ENCODE results near the gene THG1L. TPM values are rescaled to one million over a fixed set of nuclear protein-coding genes. Genes with fewer than 3 reads are reported as not detected.
"Not testable (repeated sequence)": the region's sequence is repeated elsewhere in the genome, so short reads cannot be mapped to it uniquely, and the experiment has no call there.

Gene THG1L
- total and polyA plus RNA-seq, 11 donors, result 3.7 to 8.5 (median 5.4) TPM

GRCh38 chr5:157689942-157690689 lies 41.1 kb upstream of the THG1L start:
- intact Hi-C loops (cut with DNase I), result no loop called here
- 51 to 82% (median 65%) methylated on average over 39 to 52 of the region's 52 CpGs for WGBS, 4 donors

DNA sequence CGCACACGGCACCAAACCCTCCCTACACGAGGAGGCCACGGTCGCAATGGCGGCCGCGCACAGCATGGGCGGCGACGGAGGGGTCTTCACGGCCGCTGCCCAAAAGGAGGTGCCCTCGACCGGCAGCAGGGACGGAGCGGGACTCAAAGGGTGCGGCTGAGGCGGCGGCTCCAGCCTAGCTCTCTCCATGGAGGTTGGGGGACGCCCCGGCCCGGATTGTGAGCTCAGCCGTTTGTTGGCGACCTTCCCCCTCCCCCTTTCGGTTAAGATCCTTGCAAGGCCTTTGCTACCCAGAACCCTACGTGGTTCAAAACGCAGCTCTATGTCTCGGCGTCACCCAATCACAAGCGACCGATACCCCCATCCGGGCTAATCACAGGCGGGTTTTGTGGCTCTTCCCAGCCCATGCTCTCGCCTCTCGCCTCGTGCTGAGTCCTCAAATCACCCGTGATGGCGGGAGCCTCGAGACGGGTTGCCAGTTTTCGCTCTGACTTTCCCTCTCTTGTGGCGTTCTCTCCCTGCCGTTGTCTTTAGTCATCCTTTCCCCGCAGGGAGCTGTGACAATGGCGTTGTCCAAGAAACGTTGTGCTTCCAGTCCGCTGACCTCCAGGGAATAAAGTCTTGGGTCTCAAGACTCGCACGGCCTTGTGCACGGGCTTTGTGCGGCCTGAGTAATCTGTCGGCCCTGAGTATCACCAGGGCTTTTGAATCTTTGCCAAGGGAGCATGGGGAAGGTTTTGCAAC lies 40.4 kb upstream of the THG1L start:
- Histone ChIP-seq H3K9me3 (no peaks in the 10 kb centered on the region), H3K36me3 (no peaks in the 10 kb centered on the region), H3K4me3 (peak overlapping the region in 1 of 12 donors; percentile 27), H3K27ac (no peak overlapping the region), H3K27me3 (no peaks in the 10 kb centered on the region), H3K4me1 (peaks cover 0 to 9% (median 0%) of the 10 kb centered on the region in 12 donors)
- DNase-seq, result no peak
- intact Hi-C loops (cut with DNase I), result no loop called here
- peak in 1 of 4 donors; percentile 31 for ATAC-seq
- no peak for TF ChIP-seq POLR2A (IDR thresholded peaks at IDR 0.05)
- TF ChIP-seq, protein P1, sequence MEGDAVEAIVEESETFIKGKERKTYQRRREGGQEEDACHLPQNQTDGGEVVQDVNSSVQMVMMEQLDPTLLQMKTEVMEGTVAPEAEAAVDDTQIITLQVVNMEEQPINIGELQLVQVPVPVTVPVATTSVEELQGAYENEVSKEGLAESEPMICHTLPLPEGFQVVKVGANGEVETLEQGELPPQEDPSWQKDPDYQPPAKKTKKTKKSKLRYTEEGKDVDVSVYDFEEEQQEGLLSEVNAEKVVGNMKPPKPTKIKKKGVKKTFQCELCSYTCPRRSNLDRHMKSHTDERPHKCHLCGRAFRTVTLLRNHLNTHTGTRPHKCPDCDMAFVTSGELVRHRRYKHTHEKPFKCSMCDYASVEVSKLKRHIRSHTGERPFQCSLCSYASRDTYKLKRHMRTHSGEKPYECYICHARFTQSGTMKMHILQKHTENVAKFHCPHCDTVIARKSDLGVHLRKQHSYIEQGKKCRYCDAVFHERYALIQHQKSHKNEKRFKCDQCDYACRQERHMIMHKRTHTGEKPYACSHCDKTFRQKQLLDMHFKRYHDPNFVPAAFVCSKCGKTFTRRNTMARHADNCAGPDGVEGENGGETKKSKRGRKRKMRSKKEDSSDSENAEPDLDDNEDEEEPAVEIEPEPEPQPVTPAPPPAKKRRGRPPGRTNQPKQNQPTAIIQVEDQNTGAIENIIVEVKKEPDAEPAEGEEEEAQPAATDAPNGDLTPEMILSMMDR (IDR thresholded peaks at IDR 0.05), result no peak
- 67 to 87% (median 76%) methylated on average over 38 to 53 of the region's 53 CpGs for WGBS, 4 donors

More at GRCh38 chr5:157689942-157690689, 41.1 kb upstream of the THG1L start:
- H3K9me3 ChIP-seq, result no peaks in the 10 kb centered on the region
- H3K36me3 ChIP-seq, result no peaks in the 10 kb centered on the region
- peak overlapping the region in 1 of 12 donors; percentile 27 for H3K4me3 ChIP-seq
- H3K27ac ChIP-seq, result no peak overlapping the region
- H3K27me3 ChIP-seq, result no peaks in the 10 kb centered on the region
- TF ChIP-seq POLR2A (IDR thresholded peaks at IDR 0.05), result no peak
- TF ChIP-seq, protein P1 (IDR thresholded peaks at IDR 0.05), result peak in 1 of 12 donors; percentile 11
- DNase-seq (peak in 1 of 5 donors; percentile 27), ATAC-seq (peak in 2 of 4 donors; percentile 18 to 22)
- peaks cover 0 to 9% (median 0%) of the 10 kb centered on the region in 12 donors for H3K4me1 ChIP-seq

DNA sequence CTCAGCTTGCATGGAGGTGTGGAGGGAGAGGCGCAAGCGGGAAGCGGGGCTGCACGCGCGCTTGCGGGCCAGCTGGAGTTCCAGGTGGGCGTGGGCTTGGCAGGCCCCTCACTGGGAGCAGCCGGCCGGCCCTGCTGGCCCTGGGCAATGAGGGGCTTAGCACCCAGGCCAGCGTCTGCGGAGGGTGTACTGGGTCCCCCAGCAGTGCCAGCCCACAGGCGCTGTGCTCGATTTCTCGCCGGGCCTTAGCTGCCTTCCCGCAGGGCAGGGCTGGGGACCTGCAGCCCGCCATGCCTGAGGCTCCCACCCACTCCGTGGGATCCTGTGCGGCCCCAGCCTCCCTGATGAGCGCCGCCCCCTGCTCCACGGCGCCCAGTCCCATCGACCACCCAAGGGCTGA lies 37.4 kb upstream of the THG1L start:
- ATAC-seq; H3K36me3 ChIP-seq; H3K27ac ChIP-seq; intact Hi-C loops (cut with DNase I); H3K4me3 ChIP-seq; DNase-seq; H3K4me1 ChIP-seq; H3K27me3 ChIP-seq: not testable (repeated sequence)
- WGBS, 4 donors, result 87 to 100% (median 98%) methylated on average over 5 to 25 of the region's 25 CpGs
- H3K9me3 ChIP-seq, result peaks cover 0 to 14% (median 3%) of the 10 kb centered on the region in 12 donors

DNA sequence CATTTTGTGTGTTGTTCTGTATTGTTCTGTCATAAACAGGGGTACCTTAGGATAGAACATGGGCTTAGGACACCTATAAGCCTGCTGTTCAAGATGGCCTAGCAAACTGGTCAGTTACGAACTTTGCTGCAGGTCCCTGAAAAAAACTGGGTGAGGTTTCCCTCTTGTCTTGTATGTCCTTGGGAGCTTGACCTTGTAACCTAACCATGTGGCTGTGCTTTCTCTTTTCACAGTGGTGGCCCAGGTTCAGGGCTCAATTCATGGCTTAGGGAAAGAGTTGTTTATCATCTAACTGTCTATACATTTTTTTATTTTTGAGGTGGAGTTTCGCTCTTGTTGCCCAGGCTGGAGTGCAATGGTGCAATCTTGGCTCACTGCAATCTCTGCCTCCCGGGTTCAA lies 35.1 kb upstream of the THG1L start:
- intact Hi-C loops (cut with DNase I); ATAC-seq; H3K27ac ChIP-seq; H3K4me1 ChIP-seq; H3K36me3 ChIP-seq; H3K4me3 ChIP-seq; DNase-seq; H3K27me3 ChIP-seq: not testable (repeated sequence)
- H3K9me3 ChIP-seq, result peaks cover 0 to 20% (median 5%) of the 10 kb centered on the region in 12 donors
- 88 to 96% (median 94%) methylated on average over 3 of the region's 3 CpGs for WGBS, 4 donors

DNA sequence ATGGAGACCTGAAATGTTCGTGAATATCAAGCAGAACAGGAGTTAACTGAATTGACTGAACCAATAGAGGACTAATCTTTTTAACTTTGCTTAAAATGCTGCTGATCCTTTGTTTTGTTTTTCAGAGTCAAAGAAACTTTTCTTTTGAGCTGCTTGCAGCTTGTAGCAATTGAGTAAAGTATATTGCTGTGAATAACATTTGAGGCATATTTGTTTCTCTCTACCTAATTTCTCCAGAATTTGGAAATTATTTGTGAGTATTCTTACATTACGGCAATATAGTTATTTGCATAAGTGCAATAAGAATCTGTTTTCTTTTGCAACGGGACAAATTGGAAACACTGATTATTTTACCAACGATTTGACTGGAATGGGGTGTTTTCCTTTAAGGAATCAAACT lies 32.5 kb upstream of the THG1L start:
- H3K27ac ChIP-seq; H3K4me3 ChIP-seq; DNase-seq; ATAC-seq; H3K27me3 ChIP-seq; H3K4me1 ChIP-seq; H3K36me3 ChIP-seq; intact Hi-C loops (cut with DNase I): not testable (repeated sequence)
- peaks cover 0 to 27% (median 8%) of the 10 kb centered on the region in 12 donors for H3K9me3 ChIP-seq
- WGBS, 4 donors, result 69 to 93% (median 72%) methylated on average over 4 of the region's 4 CpGs

Data from heart left ventricle (tissue), 16 donors.